ENCODE results near the gene TAGAP.

TAGAP gene, protein sequence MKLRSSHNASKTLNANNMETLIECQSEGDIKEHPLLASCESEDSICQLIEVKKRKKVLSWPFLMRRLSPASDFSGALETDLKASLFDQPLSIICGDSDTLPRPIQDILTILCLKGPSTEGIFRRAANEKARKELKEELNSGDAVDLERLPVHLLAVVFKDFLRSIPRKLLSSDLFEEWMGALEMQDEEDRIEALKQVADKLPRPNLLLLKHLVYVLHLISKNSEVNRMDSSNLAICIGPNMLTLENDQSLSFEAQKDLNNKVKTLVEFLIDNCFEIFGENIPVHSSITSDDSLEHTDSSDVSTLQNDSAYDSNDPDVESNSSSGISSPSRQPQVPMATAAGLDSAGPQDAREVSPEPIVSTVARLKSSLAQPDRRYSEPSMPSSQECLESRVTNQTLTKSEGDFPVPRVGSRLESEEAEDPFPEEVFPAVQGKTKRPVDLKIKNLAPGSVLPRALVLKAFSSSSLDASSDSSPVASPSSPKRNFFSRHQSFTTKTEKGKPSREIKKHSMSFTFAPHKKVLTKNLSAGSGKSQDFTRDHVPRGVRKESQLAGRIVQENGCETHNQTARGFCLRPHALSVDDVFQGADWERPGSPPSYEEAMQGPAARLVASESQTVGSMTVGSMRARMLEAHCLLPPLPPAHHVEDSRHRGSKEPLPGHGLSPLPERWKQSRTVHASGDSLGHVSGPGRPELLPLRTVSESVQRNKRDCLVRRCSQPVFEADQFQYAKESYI

GRCh38 chr6:159044899-159045727 is at the start of gene TAGAP:
TSS of gene TAGAP (minus strand) at chr6:159044991. CDS start at chr6:159044146, 845 bp downstream.
- peak; percentile 88 for DNase-seq

- DNase-seq, result no peak
Measured at GRCh38 chr6:159093609-159094443, 49.0 kb upstream of the TAGAP start.

DNA sequence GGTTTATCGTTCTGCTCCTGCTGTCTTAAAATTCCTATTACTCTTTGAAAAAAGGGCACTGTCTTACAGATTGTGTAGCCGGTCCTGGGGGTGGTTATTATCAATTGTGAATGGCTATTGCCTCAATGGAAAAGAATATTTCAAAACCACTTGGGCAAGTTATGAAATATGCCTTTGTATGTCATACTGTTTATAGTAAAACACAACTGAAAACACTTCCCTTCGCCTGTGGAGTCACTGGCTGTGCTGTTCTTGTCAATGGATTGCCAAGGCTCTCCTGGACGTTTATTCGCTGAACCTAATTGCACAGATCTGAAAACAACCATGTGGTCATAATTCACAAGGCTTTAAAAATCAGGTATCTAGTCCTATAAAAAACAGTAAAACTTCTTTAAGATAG is 47.8 kb upstream of the TAGAP start:
- DNase-seq, result no peak

DNA sequence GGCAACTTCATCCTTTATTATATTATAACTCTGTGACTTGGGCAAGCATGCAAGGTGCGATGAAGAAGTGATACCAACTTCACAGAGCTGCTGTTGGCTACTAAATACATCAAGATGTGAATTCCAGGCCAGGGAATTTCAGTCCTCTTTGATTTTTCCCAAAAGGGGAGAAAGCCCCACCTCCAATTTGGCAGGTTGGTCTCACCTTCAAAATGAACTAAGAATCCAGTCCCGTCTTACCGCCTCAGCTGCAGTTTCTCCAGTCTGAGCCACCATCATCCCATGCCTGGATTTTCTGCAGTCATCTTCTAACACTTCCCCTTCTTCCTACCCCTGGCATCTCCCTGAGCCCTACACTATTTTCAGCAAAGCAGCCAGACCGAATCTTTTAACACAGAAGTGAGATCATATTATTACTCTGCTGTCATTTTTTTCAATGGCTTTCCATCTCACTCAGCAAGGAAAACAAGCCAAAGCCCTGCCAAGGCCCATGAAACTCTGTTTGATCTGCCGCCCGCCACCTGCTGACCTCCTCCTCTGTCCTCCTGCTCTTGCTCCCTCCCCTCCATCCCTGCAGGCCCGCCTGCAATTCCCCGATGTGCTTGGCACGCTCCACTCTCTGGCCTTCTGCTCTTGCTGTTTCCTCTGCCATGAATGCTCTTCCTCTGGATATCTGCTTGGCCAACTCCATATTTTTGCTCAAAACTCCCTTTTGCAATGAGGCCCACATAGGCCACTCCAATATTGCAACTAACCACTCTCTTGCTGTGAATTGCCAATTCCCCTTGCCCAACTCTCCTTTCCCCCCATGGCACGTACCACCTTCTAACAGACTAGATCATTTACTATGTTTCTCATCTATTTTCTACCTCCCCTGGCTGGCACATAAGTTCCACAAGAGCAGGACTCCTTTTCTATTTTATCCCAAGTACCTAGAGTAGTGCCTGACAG is 46.0 kb upstream of the TAGAP start:
- no peak for DNase-seq

- no peak for DNase-seq
Measured at GRCh38 chr6:159089909-159090308, 45.1 kb upstream of the TAGAP start.

GRCh38 chr6:159089443-159089842 is 44.7 kb upstream of the TAGAP start:
- DNase-seq, result no peak

DNA sequence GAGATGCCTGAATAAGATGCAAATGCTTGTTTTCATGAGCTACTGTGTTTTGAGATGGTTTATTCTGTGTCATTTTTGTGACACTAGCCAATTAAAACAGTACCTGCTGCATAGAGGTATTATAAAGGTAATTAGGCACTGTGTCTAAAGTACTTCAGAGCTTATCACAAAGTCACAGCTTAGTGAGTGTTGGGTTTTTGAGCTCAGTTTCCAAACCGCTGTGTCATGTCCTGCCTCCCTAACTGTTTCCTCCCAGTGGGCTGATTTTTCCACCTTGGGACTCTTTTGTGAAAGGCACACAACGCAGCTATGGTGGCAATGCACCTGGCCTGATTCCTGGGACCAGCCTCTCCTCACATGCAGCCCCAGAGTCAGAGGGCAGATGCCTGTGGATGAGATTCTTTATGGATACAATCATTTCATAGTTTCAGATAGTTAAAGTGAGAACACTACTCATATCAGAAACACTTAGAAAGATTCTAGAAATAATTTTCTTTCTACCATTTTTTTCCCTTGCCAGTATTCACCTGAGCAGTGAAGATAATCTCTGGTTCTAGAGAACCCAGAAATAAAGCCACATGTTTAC is 41.3 kb upstream of the TAGAP start:
- DNase-seq, result no peak

DNA sequence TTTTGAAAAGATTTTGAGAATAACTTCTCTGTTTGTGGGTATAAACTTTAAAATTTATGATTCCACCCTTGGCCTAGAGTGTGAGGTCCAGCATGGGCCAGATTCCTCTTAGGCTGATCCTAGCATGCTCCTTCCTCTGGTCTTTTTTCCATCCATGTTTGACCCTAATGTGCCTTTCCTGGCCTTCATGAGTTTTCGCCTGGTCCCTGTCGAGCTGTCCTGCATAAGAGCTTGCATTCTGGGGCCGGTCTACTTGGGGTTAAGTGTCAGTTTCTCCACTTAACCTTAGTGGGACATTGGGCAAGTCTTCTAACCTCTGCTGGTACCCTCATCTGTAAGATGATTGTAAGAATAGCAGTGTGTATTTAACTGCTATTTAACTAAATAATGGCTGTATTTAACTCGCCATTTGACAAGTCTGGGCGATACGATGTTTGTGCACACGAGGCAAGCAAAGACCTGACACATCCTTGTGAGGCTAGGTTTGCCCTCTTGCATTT is 40.7 kb upstream of the TAGAP start:
- no peak for DNase-seq

DNA sequence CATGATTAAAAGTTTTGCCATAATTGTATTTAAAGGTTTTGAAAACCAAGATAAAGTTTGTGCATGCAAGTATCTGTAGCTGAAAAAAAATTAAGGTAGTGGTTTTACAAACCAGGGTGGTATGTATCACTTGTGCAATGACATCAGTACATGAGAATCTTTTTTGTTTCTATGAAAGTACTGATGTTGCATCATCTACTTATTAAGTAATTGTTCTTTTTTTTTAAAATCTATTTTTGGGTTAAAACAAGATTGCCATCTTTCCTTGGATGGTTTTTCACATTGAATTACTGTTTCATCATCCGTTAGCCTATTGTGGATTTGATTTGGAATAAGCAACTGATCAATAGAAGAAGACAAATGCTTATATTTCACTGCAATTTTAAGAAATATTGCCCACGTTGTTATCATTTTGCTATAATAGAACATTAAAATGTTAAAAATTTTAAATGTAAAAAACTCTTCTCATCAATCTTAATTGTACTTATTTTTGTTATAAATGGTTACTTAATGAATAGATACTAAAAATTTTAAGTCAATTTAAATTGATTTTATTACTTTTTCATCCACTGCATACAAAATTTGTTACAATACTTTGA is 39.8 kb upstream of the TAGAP start:
- DNase-seq, result no peak

GRCh38 chr6:159083146-159083545 is 38.4 kb upstream of the TAGAP start:
- no peak for DNase-seq

- no peak for DNase-seq
Measured at GRCh38 chr6:159082039-159082815, 37.4 kb upstream of the TAGAP start.

- DNase-seq, result no peak
Measured at GRCh38 chr6:159080217-159080976, 35.6 kb upstream of the TAGAP start.

DNA sequence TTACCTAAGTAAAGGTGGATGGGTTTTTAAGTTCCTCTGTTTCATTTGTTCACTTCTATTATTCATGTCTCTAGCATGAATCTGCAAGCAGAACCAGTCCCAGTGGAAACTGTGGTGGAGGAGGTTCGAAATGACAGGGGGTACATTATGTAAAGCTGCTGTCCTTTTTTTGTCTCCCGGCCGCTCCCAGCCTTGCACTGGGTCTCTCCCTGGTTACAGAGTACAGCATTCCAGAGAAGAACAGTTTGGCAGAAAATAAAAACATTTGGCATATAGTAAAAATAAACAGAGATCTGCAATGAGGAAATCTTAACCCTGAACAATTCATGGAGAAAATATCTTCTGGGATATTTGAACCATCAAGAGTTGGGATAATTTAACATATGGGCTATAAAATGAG is 34.6 kb upstream of the TAGAP start:
- no peak for DNase-seq

DNA sequence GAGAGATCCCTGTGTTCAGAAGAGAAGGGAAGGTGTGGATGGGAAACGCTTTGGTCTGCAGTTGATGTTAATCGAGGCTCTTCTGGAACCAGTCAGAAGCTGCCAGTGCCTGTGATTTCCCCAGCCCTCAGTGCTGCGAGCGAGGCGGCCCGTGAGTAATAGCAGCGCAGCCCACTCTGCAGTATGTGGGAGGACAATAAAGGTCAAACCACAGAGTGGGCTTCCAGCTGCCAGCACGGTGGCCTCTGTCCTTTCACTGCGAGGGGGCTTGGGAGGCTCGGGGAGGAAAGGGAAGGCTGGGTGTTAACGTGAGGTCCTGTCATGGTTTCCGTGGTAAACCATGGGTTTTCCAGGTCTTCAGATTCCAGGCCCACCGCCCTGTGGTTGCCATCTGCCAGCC is 32.3 kb upstream of the TAGAP start:
- DNase-seq, result no peak

DNA sequence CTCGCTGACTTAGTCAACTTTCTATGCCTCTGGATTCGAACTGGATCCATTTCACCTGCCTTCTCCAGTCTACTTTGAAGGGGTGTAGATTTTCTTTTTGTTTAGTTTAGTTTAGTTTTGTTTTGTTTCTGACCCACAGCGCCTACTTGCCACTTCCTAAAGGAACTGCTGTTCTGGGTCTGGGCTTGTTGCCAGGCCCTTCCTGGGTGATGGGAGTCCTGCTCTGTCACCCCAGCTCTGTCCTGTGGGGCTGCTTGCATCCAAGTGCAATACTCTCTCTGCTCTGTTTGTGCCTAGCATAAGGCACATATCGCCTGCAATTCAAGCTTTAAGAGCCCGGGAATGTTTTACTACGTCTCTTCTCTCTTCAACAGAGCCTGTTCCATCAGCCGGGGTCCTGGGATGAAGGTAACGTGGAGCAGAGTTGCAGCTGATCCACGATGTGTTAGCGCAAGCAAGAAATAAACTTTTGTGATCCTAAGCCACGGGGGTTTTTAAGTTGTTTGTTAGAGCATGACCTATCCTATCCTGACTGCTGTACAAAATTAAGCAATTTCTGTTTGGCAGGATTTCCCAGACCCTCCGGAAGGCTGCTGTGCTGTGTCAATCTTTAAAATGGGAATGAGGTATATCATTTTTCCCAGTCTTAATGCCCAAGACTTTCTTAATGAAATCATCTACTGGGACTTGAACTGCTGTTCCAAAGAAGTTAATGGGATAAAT is 30.9 kb upstream of the TAGAP start:
- no peak for DNase-seq

DNA sequence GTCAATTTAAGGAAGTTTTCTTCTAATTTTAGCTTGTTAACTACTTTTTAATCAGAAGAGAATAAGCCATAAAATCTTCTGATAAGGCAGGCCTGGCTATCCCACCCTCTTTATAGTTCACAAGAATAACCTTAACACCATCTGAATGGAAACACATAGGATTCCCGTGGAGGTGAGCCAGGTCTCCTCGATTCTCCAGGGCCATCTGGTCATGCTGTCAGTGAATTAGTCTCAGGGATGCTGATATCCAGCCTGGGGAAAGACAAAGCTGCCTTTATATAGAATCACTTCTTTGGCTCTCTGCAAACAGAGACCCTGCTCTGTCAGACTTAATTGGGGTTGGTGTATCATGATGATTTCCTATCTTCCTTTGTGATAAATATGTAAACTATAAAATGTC is 30.1 kb upstream of the TAGAP start:
- DNase-seq, result no peak

DNA sequence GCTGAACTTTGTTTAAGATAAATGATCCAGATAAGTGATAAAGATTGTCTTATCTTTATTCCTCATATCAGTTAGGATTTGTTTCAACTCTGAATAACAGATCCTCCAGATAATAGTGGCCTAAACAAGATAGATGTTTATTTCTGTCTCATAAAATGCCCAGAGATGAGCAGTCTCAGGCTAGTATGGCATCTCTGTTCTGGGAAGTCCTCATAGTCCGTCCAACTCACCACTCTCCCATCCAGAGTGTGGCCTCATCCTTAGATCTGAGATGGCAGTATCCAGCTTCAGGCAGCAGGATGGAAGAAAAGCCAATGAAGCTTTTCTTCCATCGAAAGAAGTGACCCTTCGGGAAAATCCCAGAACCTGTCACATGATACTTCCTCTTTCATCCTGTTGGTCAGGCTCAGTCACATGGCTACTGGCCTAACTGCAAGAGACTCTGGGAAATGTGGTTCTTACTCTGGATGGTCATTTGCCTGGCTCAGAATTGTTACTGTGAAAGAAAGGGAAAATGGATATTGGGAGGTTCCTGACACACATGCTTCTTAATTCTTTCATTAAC is 29.4 kb upstream of the TAGAP start:
- DNase-seq, result peak; percentile 52

All from DMS53 (cell line).